ENCODE results near the gene OR8B12. TPM values are rescaled to one million over a fixed set of nuclear protein-coding genes. Genes with fewer than 3 reads are reported as not detected.
"Not testable (repeated sequence)": the region's sequence is repeated elsewhere in the genome, so short reads cannot be mapped to it uniquely, and the experiment has no call there.

The OR8B12 gene
- total RNA-seq, 1 experiment from 2014 or later: not detected

DNA sequence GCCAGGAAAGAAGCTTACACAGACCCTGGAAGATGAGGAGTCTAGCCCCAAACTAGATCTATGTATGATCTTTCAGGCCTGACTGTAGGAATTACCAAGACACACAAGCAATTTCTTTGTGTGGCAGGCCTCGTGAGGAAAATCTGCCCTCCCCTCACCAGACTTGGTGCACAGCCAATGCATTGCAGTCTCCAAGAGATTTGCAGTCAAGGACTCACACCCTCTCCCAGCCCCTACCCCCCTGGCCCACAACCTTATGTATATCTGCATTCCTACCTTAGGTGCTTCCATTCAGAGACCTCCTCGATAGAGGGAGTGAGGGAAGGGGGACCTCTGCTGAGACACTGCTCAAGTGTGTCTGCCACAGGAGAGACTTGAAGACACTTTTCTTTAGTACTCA, 9.8 kb downstream of the OR8B12 start:
- DNase-seq (ENCODE audit: extremely low read depth, low read depth): no peak

DNA sequence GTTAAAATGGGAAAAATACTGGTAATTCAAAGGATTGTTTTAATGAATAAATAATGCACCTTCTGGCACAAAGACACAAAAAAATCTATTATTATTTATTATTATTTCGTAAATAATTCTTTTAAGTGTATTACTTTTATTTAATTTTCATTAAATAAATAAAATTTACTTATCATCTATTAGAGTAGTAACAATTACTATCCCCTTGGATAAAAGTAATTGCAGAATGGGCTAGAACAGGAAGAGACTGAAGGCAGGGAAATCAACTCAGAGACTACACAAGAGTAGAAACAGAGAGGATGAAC, 23.0 kb downstream of the OR8B12 start:
- no peak for DNase-seq (ENCODE audit: extremely low read depth, low read depth)

DNA sequence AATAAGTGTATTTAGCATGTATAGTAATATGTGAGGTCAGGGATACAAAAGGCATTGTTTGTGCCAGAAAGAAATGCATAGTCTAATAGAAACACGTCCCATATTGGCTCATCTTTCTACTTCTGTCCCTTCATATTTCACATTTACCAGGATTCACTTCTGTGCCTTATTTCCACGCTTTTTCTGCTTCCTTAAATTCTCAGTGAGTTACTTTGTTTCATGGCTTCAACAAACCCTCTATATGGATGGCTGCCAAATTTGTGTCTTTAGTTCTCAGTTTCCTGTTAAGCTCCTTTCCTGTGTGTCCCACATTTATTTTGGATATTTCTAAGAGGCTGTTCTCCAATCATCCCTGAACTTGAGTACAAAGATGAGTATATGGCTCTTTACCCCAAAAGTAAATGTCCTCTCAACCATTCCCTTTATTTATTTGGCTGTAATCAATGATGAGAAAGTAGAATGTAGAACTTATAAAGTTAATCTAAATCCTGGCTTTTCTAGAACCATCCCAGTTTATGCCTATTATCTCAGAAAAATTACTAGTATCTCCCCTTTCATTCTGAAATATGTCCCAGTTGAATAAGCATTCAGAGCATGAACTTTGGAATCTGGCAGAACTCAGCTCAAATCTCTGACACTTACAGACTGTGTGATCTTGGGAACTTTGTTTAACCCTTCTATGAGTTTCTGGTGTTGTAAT, 23.5 kb downstream of the OR8B12 start:
- DNase-seq (ENCODE audit: extremely low read depth, low read depth): no peak

DNA sequence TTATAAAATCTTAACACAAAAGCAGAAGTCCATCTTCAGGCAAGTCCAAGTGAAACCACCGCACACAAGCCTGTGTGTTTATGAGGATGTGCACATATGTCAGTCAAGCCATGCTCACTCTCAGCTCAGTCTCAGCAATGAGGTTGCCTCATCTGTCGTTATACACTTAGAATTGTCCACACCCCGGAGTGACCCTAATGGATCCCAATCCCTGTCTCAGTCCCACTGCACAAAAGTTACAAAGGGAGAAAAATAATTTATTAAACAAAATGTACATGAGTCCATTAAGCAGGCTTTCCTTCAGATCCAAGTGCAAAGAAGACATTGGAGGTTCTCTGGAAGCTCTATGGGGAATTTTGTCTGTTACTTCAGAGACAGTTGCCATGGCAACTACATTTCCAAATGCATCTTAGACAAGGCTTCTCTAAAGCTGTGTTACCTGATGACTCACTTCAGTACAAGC, 24.4 kb downstream of the OR8B12 start:
- no peak for DNase-seq (ENCODE audit: extremely low read depth, low read depth)

DNA sequence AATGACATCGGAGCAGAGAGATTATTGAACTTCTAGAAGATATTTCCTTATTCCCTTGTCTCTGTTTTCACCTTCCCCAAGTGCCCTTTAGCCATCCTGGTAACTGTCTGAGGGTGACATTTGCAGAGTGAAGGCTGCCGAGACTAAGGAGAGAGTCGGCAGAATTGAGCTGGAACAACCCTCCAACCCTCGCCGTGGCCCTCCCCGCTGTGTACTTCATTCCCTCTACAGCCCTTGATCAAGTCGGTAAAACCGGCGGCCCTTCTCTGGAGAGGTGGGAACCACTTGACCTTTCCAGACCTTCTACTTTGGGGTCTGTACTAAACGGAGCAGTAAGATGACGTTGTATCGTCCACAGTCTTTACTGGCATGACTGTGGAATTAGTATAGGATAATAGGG, 26.1 kb downstream of the OR8B12 start:
- DNase-seq (ENCODE audit: extremely low read depth, low read depth): no peak

DNA sequence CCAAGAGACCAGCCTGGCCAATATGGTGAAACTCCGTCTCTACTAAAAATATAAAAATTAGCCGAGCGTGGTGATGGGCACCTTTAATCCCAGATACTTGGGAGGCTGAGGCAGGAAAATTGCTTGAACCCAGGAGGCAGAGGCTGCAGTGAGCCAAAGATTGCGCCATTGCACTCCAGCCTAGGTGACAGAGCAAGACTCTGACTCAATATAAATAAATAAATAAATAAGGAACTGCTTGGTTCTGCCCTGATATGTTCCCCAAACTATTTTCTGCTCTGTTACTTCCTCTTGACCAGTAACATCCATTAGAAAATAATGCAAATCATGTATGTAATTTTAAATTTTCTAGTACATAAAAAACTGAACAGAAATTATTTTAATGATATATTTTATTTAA, 28.8 kb downstream of the OR8B12 start:
- DNase-seq (ENCODE audit: extremely low read depth, low read depth): not testable (repeated sequence)

DNA sequence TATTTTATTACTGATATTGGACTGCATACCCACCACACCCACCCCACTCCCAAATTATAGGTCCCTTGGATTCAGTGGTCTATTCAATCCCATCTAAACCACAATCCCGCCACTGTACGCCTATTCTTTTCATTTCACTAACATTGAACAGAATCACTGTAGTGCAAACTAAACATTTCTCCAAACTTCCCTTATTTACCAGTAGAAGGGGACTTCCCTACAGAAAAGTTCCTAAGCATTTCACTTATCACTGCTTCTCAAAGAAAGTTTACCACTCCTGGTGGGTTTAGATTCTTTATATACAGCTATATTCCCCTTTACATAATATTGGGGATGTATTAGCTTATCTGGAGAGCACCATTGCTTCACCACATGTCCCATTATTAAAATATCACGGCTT, 29.3 kb downstream of the OR8B12 start:
- DNase-seq (ENCODE audit: extremely low read depth, low read depth): no peak

DNA sequence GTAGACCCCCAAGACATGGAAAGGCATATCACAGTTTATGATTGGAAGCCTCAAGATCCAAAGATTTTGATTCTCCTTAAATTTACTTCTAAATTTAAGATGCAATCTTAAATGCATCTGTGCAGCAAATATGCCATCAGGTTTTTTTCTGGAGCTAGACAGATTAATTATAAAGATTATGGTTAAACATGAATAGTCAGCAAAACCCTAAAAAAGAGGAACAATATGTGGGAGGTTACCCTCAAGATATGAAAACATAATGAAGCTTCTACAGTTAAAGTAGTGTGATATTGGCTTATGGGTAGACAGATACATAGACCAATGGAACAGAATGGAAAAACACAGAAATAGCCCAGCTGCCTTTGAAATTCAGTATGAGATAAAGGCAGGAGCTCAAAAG, 31.7 kb downstream of the OR8B12 start:
- no peak for DNase-seq (ENCODE audit: extremely low read depth, low read depth)

DNA sequence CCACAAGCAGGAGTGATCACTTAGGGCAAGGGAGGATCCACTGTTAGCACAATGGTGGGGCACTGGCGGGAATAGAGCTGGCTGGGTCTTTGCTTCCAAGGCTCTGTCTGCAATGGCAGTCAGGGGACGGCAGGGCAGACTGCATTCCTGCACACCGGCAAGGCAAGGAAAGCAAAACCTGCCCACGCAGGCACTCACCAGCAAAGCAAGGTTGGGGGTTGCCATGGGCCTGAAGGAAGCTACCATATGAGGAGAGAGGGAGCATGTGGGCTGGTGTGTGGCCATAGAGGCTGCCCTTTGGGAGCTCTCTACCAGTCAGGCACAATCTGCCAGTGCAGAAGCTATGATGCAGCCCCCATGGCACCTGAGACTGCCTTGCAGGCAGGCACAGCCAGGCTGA, 33.2 kb downstream of the OR8B12 start:
- DNase-seq (ENCODE audit: extremely low read depth, low read depth): no peak

DNA sequence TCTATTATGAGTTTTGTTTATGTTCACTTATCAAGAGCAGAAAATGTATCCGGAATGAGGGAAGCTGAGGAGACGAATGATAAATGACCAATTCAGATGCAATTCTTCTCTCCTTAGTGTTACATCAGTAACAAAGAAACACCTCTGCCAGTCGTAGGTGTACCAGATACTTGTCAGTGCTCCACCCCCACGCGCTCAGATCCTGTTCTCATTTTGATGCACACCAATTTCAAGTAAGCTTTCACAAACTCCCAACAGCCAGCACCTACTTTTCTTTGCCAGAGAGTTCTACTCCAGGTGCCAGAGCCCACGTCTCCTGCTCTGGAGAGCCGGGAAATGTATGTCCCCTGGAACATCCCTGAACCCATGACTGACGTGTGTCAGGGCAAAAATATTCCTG, 43.7 kb downstream of the OR8B12 start:
- DNase-seq (ENCODE audit: extremely low read depth, low read depth): no peak

DNA sequence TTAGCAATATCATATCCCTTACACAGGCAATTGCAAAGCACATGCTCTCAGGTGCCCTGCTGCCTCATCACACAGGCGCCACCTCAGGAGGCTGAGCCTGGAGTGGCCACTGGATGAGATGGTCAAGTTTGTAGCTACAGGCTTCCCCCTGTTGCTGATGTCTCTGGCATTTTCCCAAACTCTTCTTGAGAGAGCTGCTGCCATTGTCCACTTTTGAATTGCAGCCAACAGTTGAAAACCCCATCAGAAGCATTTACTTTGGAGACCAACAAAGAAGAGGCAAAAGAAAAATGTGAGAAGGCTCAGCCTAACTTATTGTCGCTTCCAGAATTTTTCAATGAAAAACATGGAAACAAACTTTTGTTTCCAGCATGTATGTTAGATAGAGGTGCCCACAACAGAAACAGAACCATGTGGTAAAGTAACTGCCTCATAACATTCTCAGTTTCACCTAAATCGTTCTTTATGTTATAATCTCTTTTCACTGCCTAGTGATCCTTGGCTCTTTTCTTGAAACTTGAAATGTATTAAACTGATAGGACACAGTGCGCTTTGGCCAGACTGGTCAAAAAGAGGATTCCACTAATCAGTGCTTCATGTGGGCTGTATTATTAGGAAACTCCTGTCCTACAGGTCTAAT, 50.3 kb downstream of the OR8B12 start:
- no peak for DNase-seq (ENCODE audit: extremely low read depth, low read depth)

Small RNAs within 50 kb of the gene (small RNA-seq; reads per million reads assigned to genes)
- 0 reads per million in 2 experiments for gene OR8A3P

Other genes starting within 250 kb of the OR8B12 start
- gene OR8D1, start 229.7 kb downstream of the OR8B12 start, total RNA-seq (2014; rRNA removed; shearing (Covaris generic)): not detected in 2 replicates
- not detected in 2 replicates for gene OR8D2, start 223.5 kb downstream of the OR8B12 start, total RNA-seq (2014; rRNA removed; shearing (Covaris generic))
- not detected in 2 replicates for gene OR8B2, start 159.2 kb downstream of the OR8B12 start, total RNA-seq (2014; rRNA removed; shearing (Covaris generic))
- gene OR8B3, start 144.6 kb downstream of the OR8B12 start, total RNA-seq (2014; rRNA removed; shearing (Covaris generic)): not detected in 2 replicates
- gene OR8B4, start 118.8 kb downstream of the OR8B12 start, total RNA-seq (2014; rRNA removed; shearing (Covaris generic)): not detected in 2 replicates
- not detected in 2 replicates for gene OR8B8, start 98.0 kb downstream of the OR8B12 start, total RNA-seq (2014; rRNA removed; shearing (Covaris generic))
- not detected in 2 replicates for gene OR8A1, start 26.3 kb upstream of the OR8B12 start, total RNA-seq (2014; rRNA removed; shearing (Covaris generic))
- gene PANX3, start 67.8 kb upstream of the OR8B12 start, total RNA-seq (2014; rRNA removed; shearing (Covaris generic)): not detected in 2 replicates
- gene TBRG1, start 79.2 kb upstream of the OR8B12 start, total RNA-seq (2014; rRNA removed; shearing (Covaris generic)): 23.8 and 30.3 TPM in 2 replicates
- gene SIAE, start 130.1 kb upstream of the OR8B12 start, total RNA-seq (2014; rRNA removed; shearing (Covaris generic)): 17.4 and 19.0 TPM in 2 replicates
- 12.7 and 14.0 TPM in 2 replicates for gene SPA17, start 130.2 kb upstream of the OR8B12 start, total RNA-seq (2014; rRNA removed; shearing (Covaris generic))
- not detected in 2 replicates for gene NRGN, start 196.3 kb upstream of the OR8B12 start, total RNA-seq (2014; rRNA removed; shearing (Covaris generic))
- not detected in 2 replicates for gene VSIG2, start 208.6 kb upstream of the OR8B12 start, total RNA-seq (2014; rRNA removed; shearing (Covaris generic))
- gene ESAM, start 218.6 kb upstream of the OR8B12 start, total RNA-seq (2014; rRNA removed; shearing (Covaris generic)): 0.15 and 0.23 TPM in 2 replicates

Data from NCI-H460 (cell line).